GM18505 (cell line): ENCODE measurements around the gene CTBP2.
"Not testable (repeated sequence)": the region's sequence is repeated elsewhere in the genome, so short reads cannot be mapped to it uniquely, and the experiment has no call there.

Source experiments
- ATAC-seq: cut with Tn5 transposase; IDR thresholded peaks from one replicate; pipeline ENCODE4 v1.9.1; 2021; ENCODE audit not compliant: unreplicated experiment
- POLR2A ChIP-seq: IDR thresholded peaks from 4 replicates; pipeline ENCODE4 v1.6.1; 2011; ENCODE audit warnings: borderline replicate concordance; ENCODE audit not compliant: insufficient read depth, insufficient read length; ENCODE audit errors: extremely low read depth

Gene CTBP2

GRCh38 chr10:124993345-124993708 is 167.0 kb downstream of the CTBP2 start:
- ATAC-seq: no peak
- TF ChIP-seq POLR2A: no peak

- TF ChIP-seq POLR2A: no peak
- ATAC-seq: no peak
Observed at GRCh38 chr10:124992462-124993344, 167.7 kb downstream of the CTBP2 start.

- no peak for TF ChIP-seq POLR2A
- no peak for ATAC-seq
Observed at GRCh38 chr10:124991835-124992234, 168.5 kb downstream of the CTBP2 start.

- no peak for TF ChIP-seq POLR2A
Observed at GRCh38 chr10:124990671-124991625, 169.4 kb downstream of the CTBP2 start.

GRCh38 chr10:124989526-124989925 is 170.8 kb downstream of the CTBP2 start:
- TF ChIP-seq POLR2A: no peak
- no peak for ATAC-seq

More at GRCh38 chr10:124990671-124991625, 169.4 kb downstream of the CTBP2 start:
- no peak for ATAC-seq

- ATAC-seq: not testable (repeated sequence)
Observed at GRCh38 chr10:124988753-124989152, 171.6 kb downstream of the CTBP2 start.

- TF ChIP-seq POLR2A: no peak
- no peak for ATAC-seq
Observed at GRCh38 chr10:124987788-124988187, 172.6 kb downstream of the CTBP2 start.

- no peak for ATAC-seq
- no peak for TF ChIP-seq POLR2A
Observed at GRCh38 chr10:124985162-124985561, 175.2 kb downstream of the CTBP2 start.

- no peak for TF ChIP-seq POLR2A
- no peak for ATAC-seq
Observed at GRCh38 chr10:124984376-124984775, 176.0 kb downstream of the CTBP2 start.

GRCh38 chr10:124983321-124983720 is 177.0 kb downstream of the CTBP2 start:
- no peak for ATAC-seq
- TF ChIP-seq POLR2A: no peak

GRCh38 chr10:124978376-124978725 is 182.0 kb downstream of the CTBP2 start:
- ATAC-seq: no peak

GRCh38 chr10:124977648-124978375 is 182.6 kb downstream of the CTBP2 start:
- no peak for TF ChIP-seq POLR2A
- ATAC-seq: no peak

More at GRCh38 chr10:124978376-124978725, 182.0 kb downstream of the CTBP2 start:
- TF ChIP-seq POLR2A: no peak

- no peak for ATAC-seq
- no peak for TF ChIP-seq POLR2A
Observed at GRCh38 chr10:124977161-124977560, 183.2 kb downstream of the CTBP2 start.
